HG03139 (cell line): ENCODE measurements around the gene COPS2.
A peak's percentile ranks its signal among the peaks of the same experiment; 100 is the strongest.

Experiments
- ATAC-seq: cut with Tn5 transposase; IDR thresholded peaks from one replicate; pipeline ENCODE4 v1.9.1; 2021; ENCODE audit not compliant: unreplicated experiment

COPS2 gene

DNA sequence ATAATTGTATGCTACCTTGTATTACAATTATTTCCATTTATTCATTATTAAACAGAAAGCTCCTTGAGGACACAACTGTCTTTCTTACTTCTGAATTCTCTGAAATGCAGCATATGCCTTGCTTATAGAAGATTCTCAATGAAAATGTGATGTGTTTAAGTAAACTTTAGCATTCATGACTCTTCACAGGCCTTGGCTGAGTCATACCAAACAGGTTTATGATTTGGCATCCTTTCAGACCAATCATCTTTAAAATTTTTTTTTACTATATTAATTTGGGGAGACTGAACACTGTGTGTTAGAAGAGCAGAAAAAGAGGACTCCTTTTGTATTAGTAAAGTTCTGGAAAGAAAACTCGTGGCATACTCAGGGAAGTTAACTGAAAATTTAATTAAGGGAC is 8.3 kb upstream of the COPS2 start:
- no peak for ATAC-seq

DNA sequence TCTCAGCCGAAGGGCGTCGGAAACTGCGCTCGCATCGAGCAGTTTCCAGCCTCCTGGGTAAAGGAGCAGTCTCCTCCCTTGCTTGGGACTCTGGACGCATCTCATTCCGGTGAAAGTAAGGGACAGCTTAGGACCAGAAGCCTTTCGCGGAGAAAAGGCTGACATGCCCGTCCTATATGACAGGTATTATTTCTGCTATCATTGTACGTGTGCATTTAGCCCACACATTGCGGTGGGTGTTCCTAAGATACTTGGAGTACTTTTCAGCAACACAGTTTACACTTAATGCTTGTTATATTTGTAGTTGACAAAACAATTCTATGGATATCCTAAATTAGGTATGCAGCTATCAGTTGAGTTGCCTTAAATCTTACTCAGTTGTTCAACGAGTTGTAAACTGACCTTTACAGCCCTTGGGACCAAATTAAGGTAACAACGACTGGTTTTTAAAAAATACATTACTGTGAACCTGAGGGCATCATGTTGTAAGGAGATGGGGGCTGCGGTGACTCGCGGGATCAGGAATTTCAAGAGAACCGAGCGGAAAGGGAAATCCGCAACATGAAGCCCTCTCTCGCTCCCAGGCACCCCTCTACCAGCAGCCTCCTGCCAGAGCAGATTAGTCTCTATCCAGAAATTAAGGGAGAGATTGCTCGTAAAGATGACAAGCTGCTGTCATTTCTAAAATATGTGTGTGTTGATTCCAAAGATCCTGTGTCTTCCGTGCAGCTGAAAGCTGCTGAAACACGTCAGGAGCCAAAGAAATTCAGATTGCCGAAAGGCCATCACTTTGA is 632 bp upstream of the COPS2 start:
- ATAC-seq, result no peak

DNA sequence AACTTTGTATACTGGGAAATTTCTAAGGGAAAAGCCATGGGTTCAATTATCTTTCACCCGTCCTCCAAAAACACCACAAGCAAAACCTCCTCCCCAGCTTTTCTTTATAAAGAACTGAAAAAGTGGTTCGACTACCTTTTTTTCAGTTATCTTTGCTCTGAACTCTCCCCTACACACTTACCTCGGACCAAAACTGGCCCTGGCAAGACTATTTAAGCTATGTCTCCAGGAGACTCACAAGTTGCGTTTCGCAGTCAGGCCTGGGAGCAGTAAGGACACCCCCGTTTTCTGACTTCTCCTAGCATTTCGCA is 645 bp downstream of the COPS2 start:
- peak; percentile 2 for ATAC-seq

DNA sequence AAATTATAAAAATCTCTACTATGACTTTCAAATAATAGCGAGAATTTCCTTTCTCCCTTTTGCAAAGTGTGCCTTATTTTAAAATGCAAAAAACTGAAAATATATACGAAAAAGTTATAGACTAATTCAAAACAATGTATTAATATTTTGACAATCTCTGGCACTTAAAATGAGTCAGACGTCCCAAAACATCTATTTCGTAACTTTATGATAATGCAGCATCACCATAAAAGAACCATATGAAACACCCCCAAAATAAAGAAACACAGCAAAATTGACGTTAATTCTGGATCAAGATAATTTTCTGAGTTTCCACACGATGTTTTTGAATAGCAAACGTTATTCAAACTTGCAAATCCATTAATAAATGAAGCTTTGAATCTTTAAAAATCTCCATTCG is 1.0 kb downstream of the COPS2 start:
- ATAC-seq, result no peak

DNA sequence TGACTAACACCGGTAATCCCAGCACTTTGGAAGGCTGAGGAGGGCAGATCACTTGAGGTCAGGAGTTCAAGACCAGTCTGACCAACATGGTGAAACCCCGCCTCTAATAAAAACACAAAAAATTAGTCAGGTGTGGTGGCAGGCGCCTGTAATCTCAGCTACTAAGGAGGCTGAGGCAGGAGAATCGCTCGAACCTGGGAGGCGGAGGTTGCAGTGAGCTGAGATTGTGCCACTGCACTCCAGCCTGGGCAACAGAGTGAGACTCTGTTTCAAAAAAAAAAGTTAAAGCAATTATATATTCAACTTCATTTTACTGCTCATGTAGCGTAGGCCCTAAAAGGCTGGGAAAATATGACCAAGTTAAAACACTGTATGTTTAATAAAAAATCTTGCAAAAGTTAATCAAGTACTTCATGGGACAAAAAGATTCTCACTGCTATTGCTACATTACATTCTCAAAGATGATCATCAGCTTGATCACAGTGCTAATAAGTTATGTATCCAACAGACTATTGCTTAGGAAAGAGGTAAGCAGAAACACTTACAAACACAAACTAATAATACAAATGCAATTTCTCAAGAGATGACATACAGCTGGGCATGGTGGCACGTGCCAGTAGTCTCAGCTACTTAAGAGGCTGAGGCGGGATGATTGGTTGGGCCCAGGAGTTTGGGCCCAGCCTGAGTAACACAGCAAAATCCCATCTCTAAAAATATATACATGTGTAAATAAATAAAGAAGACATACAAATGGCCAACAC is 2.7 kb downstream of the COPS2 start:
- ATAC-seq, result no peak

DNA sequence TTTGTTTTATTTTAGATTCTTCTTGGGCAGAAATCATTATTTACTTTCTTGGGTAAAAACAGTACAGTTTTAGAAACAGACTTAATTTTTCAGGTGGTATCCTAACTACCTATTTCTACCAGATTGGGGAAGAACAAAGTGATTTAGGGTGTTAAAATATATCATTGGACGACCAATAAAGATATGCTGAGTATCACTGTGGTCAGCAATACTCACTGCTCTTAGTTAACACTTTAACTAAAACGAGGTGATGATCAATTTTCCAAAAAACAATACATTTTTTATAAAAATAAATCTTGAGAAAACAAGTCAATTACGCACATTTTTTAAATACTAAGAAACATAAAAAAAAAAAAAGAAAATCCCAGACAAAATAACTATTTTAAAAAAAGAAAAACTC is 3.6 kb downstream of the COPS2 start:
- ATAC-seq, result no peak

DNA sequence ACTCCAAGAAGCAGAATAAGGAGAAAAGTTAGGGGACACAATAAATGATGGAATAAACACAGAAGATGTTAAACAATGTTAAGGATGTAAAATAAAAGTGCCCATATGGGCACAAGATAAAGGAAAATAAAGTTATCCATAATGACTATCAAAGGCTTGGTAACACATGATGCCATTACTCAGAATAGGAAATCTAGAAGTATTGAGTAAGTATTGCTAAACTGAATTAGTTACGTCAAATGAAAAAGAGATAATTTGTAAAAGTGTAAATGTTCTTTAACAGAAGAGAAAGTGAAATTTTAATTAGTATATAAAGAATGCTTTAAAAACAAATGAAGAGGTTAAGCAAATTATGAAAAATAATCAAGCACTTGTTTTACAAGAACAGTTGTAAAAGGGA is 6.7 kb downstream of the COPS2 start:
- ATAC-seq, result no peak

DNA sequence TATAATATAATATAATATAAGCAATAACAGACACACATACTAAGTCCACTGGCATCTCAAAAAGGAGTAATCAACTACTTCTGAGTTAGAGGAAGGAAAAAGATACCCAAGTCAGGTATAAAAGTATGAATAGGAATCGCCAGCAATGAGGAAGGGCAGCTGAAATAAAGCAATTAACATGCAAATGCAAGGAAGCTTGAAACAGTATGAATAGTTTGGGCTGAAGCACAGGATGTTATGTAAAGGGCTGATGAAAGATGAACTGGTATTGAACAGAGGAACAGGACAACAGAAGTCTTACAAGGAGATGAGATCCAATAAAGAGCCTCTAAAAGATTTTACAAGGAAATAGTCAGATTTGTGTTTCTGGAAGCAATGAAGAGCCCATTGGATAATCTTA is 7.1 kb downstream of the COPS2 start:
- ATAC-seq, result no peak

DNA sequence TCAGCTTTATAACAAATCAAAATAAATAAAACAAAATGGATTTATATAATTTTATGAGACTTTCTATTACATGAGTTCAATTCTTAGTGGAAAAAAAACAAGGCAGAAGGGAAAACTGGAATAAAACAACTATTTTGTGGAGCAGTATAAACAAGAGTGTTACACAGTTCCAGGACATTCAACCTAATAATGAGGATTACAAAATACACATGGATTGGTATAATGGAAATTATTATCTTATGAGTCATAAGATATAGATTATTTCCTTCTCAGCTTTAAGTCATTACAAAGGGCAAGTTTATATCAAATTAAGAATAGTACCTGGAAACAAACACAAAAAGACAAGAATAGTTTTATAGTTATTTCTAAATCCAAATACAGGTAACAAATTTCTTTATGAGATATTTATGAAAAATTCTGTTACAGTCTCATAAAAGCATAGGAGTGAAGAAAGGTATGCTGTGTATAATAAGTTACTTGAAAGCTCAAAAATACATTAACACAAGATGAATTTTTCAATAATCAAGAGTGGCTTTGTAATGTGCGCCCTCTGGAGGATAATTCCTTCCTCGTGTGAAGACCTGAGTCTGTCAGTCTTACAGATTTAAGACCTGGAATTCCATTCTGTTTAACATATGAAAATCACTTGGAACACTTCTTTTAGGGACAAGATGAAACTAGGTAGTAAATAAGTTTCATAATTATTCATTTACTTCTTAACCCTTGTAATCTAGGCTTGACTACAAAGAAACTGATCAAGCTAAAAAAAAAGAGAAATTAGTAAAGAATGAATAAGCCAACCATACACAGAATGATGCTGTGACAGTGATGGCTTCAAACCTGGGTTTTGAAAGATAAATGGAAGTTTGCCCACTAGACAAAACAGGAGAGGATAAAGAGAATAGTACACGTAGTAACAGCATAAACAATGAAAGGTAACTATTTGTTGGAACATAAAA is 9.5 kb downstream of the COPS2 start:
- no peak for ATAC-seq

DNA sequence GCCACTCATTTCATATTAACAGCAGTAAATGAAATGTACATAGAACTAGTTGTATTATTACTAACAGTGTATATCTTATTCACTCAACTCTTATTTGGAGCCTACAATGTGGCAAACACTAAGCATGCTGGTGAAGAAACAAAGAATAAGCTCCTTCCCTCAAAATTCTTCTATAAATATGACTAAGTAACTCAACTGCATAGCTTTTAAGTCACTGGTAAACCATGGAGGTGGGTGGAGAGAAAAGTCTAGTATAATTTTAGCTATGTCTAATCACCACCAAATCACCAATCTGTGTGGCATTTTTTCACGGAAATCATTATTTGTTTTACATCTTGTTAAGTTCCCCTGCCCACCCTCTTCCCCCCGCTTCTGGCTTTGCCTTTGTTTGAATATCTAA is 17.5 kb downstream of the COPS2 start:
- ATAC-seq, result no peak

DNA sequence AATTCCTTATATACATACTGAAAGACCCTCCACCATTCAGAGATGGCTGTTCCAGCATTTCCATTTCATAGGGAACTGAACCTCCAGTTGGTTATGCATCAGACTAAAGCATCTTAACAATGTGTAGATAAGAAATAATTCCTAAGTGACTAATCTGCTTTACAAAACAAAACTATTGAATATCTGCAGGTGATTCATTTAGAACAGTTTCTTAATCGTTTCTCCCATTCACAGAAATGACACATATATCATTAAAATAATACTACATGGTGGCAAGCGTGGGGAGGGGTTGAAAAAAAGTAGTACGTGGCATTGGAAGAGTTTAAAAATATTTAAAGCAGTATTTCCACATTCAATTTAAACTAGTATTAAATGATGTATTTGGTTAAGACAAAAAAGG is 19.5 kb downstream of the COPS2 start:
- ATAC-seq, result no peak

DNA sequence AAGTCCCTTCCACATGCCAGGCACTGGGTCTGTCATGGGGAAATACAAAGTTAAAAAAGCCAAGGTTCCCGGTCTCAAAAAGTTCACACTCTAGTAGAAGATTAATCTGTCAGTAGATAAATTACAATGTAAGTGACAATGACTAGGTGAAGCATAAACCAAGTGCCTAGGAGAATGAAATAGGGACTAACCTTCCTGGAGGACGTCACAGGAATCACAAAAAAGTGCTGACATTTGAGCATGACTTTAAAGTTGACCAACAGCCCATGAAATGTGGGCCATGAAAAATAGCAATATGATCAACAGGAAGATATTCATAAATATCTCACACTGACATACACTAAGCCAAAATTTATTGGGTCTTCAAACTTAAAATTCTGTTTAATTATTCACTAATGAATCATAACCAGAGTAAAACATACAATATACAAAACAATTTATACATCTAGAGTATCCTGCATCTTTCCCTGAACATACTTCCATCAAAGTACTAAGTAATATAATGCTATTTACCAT is 20.0 kb downstream of the COPS2 start:
- peak; percentile 49 for ATAC-seq

DNA sequence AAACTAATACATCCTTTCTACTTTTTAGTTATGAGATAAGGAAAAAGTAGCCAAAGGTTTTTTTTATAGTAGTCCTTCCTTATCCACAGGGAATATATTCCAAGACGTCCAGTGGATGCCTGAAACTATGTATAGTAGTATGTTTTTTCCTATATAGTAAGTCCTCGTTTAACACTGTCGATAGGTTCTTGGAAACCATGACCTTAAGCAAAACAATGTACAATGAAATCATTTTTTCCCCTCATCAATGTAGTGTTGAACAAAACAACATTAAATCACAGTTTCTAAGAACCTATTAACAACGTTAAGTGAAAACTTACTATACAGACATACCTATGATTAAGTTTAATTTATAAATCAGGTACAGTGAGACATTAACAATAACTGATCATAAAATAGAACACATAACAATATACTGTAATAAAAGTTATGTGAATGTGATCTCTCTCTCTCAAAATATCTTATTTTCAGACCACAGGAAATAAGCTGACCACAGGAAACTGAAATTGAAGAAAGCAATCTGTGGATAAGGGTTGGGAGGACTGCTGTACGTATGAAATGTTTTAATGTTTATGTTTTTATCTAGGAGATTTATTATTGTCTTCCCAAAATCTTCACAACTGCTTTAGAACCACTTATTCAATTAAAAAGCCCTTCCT is 20.6 kb downstream of the COPS2 start:
- ATAC-seq, result peak; percentile 22

DNA sequence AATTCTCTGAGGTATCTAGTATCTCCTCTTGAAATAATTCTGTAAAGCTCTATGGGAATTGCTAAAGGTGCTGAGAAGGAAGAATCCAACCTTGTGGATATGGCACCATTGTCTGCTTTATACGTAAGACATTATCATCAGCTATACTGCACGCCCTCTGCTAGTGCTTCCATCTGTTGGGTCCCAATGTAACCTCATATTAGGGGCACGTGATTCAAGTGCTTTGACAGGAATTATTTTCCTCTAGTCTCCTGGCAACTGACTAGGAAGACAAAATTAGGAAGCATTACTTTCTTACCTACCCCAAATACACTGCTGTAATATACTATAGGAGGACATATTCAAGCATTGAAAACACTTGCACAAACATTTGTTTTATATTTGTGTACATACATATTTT is 24.0 kb downstream of the COPS2 start:
- no peak for ATAC-seq

DNA sequence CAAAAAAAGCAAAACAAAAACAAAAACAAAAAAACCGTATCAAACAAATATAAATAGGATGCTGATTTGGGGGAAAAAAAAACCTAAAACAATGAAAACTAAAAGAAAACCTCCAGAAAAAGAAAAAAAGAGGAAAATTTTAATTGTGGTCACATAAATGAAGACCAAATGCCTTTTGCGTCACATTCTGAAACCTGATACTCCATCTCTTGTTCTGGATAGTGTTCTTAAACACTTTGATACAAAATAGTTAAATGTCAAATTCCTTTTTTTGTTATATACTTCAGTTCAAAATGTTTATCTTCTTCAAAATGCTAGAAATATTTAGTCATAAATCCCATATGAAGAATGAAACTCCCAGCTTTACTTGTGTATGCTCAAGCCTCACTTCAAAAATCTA is 31.0 kb downstream of the COPS2 start:
- no peak for ATAC-seq

DNA sequence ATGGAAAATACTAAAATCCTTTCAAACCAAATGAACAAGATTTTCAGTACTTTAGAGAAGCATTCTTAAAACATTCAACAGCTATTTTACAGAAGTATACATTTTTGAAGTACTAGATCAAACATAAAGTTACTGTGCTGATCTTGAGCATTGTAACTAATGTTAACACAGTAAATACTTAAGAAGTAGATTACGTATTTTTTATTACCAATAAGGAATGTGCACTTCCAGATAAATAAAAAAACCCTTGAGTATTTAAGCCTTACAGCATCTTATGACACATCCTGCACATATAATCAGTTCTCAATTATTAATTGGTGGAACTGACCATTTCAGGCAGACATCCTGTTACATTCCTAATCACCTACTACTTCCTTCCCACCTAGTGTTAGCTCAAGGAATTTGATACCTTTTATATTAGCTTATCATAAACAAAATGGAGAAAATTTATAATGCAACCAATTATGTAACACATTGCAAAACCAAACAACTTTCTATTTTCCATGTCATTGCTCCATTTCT is 32.8 kb downstream of the COPS2 start:
- no peak for ATAC-seq

DNA sequence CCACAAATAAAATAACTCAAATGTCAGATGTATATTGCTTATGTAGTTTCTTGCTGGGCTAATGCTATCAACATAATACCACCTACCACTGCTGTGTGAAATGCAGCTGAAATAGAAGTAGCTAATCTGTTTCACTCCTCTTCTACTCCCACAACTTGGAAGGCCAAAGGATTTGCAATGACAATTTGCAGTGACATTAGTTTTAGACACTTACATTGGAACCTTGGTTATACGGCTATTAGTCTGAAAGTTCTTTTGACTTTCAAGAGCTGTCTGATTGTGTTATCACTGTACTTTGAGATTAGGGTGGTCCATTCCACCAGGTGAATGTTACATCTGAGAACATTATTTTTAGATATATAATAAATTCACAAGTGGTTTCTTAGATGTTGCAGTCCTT is 33.5 kb downstream of the COPS2 start:
- ATAC-seq, result no peak

DNA sequence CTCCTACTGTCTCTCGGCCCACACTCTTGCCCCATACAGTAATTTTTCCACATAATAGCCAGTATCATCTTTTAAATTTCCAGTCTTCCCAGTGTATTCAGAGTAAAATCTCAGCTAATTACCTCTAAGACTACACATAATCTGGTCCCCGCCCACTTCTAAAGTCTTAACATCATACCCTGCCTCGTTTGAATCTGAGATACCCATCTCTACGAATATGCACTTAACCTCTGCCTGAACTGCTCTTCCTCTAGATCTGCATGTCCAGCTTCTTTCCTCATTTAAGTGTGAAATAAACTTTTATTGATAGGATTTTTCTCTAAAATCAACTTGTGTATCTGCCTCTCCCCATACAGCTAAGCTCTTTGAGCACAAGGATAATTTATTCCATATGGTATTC is 34.6 kb downstream of the COPS2 start:
- no peak for ATAC-seq

DNA sequence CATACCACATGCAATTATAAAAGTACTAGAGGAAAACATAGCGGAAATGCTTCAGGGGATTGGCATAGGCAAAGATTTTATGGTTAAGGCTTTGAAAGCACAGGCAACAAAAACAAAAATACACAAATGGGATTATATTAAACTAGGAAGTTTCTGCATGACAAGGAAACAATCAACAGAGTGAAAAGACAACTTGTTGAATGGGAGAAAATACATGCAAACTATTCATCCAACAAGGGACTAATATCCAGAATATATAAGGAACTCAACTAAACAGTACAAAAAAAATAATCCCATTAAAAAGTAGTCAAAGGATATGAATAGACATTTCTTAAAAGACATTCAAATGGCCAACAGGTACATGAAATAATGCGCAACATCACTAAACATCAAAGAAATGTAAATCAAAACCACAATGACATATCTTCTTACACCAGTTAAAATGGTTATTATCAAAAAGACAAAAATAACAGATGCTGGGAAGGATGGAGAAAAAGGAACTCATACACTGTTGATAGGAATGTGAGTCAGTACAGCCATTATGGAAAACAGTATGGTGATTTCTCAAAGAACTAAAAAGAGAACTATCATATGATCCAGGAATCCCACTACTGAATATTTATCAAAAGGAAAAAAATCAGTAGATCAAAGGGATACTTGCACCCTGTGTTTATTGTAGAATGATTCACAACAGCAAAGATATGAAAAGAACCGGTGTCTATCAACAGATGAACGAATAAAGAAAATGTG is 39.1 kb downstream of the COPS2 start:
- no peak for ATAC-seq

DNA sequence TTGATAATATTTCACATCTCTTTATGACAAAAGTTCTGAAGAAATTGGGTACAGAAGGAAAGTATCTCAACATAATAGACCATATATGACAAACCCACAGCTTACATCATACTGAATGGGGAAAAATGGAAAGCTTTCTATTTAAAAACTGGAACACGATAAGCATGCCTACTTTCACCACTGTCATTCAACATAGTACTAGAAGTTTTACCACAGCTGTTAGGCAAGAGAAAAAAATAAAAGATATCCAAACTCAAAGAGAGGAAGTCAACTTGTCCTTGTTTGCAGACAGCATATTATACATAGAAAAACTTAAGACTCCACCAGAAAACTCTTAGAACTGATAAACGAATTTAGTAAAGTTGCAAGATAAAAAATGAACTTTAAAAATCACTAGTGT is 40.3 kb downstream of the COPS2 start:
- ATAC-seq, result no peak
